ENCODE measurements around the gene FBN3. TPM values are rescaled to one million over a fixed set of nuclear protein-coding genes. Genes with fewer than 3 reads are reported as not detected.
"Not testable (repeated sequence)": the region's sequence is repeated elsewhere in the genome, so short reads cannot be mapped to it uniquely, and the experiment has no call there.

Gene FBN3
- polyA plus RNA-seq, 3 donors = 0.01 to 0.05 TPM; not detected in 1

DNA sequence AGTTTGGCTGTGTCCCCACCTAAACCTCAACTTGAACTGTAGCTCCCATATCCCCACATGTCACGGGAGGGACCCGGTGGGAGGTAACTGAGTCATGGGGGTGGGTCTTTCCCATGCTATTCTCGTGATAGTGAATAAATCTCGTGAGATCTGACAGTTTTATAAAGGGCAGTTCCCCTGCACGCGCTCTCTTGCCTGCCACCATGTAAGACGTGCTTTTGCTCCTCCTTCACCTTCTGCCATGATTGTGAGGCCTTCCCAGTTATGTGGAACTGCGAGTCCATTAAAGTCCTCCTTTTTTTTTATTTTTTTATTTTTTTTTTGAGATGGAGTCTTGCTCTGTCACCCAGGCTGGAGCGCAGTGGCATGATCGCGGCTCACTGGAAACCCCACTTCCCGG lies 47.5 kb downstream of the FBN3 start:
- H3K27ac ChIP-seq (ENCODE audit: low read depth, low read length) = not testable (repeated sequence)
- 81 to 84% (median 83%) methylated on average over 12 of the region's 12 CpGs for WGBS, 3 donors

DNA sequence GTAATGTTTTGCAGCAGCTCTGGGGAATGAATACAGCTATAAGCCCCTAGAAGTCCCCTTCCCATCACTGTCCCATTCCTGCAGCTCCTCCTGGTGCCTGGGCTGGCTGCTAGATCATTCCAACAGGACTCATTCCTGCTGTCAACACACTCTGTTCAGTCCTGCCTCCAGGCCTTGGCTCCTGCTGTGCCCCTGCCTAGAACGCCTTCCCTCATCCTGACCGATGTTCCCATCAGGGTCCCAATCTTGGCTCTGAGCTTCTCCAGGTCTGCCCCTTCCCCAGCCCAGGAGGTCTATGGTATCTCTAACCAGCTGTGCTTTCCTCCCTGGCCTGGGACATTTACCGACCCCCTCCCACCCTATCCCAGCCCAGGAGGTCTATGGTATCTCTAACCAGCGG lies 48.1 kb downstream of the FBN3 start:
- no peak overlapping the region for H3K27ac ChIP-seq (ENCODE audit: low read depth, low read length)
- 90 to 97% (median 96%) methylated on average over 4 of the region's 4 CpGs for WGBS, 3 donors

DNA sequence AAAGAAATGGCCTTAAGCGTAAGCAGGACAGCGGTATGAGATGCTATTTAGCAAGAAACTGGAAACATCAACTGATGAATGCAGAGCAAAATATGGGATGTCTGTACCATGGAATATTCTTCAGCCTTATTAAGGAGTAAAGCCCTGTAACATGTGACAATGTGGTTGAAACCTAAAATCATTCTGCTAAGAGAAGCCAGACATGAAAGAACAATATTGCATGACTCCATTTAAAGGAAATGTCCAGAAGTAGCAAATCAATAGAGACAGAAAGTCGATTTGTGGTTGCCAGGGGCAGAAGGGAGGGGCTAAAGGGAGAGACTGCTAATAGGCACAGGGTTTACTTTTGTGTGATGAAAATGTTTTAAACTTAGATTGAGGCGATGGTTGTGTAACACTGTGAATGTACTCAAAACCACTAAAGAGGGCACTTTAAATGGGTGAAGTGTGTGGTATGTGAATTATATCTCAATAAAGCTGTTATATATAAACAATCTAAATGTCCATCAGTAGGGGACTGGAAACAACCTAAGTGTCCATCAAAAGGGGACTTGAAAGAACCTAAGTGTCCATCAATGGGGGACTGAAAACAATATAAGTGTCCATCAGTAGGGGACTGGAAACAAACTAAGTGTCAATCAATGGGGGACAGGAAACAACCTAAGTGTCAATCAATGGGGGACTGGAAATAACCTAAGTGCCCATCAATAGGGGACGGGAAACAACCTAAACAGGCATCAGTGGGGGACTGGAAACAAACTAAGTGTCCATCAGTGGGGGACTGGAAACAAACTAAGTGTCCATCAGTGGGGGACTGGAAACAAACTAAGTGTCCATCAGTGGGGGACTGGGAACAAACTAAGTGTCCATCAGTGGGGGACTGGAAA lies 51.5 kb downstream of the FBN3 start:
- no peak overlapping the region for H3K27ac ChIP-seq (ENCODE audit: low read depth, low read length)
- WGBS, 3 donors = 78 to 89% (median 83%) methylated on average over 5 of the region's 5 CpGs

DNA sequence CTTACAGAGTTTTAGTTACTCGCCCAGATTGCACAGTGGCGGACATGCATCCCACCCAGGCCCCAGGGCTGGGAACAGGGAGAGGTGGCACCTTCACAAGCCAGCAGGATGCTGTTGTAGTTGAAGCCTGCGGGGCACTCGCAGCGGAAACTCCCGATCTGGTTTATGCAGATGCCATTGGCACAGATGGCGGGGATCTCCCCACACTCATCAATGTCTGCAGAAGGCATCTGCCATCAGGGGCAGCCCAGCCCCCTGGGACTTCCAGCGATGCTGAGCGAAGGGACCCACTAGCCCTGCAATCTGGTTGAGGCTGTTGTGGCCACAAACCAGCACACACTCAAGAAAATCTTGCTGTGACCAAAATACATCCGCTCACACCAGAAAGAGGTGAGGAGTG lies 52.2 kb downstream of the FBN3 start:
- H3K27ac ChIP-seq (ENCODE audit: low read depth, low read length) = no peak overlapping the region
- 92 to 94% (median 93%) methylated on average over 10 of the region's 10 CpGs for WGBS, 3 donors

DNA sequence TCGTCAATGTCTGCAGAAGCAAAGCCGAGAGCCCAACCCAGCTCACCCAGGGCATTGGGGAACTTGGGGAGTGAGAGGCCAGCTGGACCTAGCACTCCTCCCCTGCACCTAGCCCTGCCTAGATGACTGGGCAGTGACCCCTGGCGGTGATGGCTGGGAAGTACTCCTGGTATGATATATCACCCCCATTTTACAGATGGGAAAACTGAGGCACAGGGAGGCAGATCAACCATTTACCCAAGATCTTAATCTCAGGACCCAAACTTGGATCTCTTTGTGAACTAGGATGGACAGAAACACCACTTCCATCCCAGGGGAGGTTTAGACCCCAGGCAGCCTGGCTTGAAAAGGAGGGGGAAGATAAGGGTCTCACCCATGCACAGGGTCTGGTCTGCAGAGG lies 53.3 kb downstream of the FBN3 start:
- no peak overlapping the region for H3K27ac ChIP-seq (ENCODE audit: low read depth, low read length)
- 95 to 98% (median 97%) methylated on average over 3 of the region's 3 CpGs for WGBS, 3 donors

DNA sequence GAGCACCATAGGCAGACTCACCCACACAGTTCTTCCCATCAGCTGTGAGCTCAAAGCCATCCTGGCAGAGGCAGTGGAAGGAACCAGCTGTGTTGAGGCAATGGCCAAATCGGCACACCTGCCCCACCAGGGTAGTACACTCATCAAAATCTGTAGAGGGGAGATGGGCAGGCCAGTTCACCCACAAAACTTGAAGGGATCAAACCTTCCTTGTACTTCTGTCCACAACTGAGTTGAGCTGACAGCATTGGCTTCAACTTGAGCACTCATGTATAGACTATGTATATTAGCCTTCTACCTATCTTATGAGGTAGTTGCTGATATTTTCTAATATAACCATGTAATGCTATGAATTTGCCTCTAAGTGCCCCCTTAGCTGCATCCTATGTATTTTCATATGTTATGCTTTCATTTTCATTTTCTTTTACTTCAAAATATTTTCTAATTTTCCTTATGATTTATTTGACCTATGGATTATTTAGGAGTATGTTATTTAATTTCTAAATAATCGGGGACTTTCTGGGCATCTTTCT lies 54.0 kb downstream of the FBN3 start:
- H3K27ac ChIP-seq (ENCODE audit: low read depth, low read length) = no peak overlapping the region
- WGBS, 3 donors = 65 to 79% (median 65%) methylated on average over 2 of the region's 2 CpGs

DNA sequence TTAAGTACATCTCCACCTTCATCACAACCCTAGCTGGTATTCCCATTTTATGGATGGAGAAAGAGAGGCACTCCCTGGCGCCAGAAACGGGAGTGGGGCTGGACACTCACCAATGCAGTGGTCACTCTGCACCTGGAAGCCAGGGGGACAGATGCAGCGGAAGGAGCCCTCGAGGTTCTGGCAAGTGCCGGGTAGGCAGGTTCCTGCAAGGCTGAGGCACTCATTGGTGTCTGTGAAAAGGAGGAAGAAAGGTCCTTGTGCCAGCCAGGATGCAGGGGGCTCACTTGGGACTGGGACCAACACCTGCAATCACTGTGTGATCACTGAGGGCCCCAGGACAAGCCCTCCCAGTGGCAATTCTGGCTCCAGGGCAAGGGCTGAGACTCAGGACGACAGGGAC lies 55.1 kb downstream of the FBN3 start:
- H3K27ac ChIP-seq (ENCODE audit: low read depth, low read length) = no peak overlapping the region
- 84 to 89% (median 87%) methylated on average over 6 of the region's 6 CpGs for WGBS, 3 donors

DNA sequence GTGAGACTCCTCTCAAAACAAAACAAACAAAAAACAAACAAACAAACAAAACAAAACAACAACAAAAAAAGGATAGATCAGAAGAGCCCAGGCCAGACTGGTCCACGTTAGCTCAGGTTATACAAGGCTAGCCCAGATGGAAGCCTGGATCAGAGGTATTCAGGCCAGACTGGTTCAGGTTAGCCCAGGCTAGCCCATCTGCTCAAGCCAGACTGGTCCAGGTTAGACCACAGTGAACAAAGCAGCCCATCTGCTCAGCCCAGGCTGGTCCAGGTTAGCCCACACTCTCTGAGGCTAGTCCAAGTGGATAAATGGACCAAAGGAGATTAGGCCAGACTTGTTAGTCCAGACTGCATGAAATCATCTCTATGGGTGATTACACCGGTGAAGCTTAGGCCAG lies 55.7 kb downstream of the FBN3 start:
- 92 to 100% (median 97%) methylated on average over 2 of the region's 2 CpGs for WGBS, 3 donors
- H3K27ac ChIP-seq (ENCODE audit: low read depth, low read length) = no peak overlapping the region

DNA sequence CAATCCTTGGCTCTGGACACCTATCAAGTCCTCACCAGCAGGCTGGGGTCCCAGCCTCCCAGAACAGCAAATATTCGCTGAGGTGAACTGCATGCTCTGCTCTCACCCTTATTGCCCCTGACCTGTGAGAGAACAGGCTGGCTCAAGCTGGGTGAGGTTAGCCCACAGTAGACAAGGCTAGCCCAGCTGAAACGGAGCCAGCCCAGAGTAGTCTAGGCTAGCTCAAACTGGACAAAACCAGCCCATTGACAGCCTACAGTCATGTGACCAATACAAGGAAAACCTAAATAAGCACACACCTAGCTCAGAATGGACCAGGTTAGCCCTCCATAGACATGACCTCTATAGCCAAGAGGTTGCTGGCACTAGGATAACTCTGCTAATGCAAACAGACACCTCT lies 58.4 kb downstream of the FBN3 start:
- H3K27ac ChIP-seq (ENCODE audit: low read depth, low read length) = no peak overlapping the region
- WGBS, 3 donors = 84 to 95% (median 93%) methylated on average over 2 of the region's 2 CpGs

DNA sequence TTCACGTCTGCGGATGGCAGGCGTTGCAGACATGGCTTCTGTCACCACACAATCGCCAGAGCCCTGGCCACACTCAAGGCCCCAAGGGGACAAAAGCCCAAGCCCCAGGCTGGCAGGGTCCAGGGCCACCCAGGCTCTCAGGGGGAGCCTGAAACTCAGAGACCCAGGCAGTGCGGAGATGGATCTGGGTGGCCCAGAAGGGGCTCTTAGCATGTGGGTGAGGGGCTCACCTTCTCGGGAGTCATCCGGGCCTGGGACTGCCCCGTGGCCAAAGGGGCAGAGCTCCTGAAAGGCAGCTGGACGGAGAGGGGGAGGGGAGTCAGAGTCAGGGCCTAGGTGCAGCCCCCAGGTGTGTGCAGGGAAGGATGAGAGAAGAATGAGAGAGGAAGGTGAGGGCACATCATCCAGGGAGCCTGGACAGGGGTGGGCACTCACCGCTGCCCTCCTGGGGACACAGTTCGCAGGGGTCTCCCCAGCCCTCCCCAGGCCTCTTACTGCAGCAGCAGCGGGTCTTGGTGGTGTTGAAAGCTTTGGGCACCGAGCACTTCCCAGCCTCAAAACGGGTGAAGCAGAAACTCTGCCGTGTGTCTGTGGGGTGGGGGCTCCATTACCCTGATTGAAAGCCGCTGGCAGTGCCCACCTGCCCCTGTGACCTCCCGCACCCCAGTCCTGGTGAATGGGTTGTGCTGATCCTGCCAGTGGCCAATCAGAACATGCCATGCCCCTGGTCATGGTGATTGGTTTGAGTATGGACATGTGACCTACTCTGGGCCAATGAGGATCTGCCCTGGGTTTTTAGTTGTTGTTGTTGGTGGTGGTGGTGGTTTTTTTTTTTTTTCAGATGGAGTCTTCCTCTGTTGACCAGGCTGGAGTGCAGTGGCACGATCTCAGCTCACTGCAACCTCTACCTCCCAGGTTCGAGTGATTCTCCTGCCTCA lies 59.5 kb downstream of the FBN3 start:
- 82 to 86% (median 83%) methylated on average over 18 to 19 of the region's 19 CpGs for WGBS, 3 donors
- no peak overlapping the region for H3K27ac ChIP-seq (ENCODE audit: low read depth, low read length)

DNA sequence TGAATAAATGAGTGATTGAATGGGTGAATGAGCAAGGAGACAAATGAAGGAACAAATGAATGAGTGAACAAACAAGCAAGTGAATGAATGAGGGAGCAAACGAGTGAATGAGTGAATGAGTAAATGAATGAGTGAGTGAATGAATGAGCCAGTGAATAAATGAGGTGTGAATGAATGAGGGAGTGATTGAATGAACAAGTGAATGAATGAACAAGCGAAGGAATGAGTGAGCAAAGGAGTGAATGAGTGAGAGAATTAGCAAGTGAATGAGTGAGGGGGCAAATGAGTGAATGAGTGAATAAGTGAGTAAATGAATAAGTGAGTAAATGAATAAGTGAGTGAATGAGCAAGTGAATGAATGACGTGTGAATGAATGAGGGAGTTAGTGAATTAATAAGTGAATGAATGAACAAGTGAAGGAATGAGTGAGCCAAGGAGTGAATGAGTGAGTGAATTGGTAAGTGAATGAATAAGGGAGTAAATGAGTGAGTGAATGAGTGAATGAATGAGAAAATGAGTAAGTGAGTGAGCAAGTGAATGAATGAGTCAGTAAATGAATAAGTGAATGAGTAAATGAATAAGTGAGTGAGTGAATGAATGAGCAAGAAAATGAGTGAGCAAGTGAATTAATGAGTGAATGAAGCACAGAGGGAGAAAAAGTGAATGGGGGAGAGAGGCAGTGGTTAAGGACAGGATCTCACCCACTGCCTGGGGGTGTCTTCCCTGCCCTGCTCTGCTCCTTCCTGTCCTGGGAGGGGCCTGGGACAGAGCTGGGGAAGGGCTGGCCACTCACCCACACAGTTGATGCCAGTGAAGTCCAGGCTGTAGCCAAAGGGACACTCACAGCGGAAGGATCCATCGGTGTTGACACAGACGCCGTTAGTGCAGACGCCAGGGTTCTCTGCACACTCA lies 60.4 kb downstream of the FBN3 start:
- H3K27ac ChIP-seq (ENCODE audit: low read depth, low read length) = no peak overlapping the region
- 76 to 90% (median 84%) methylated on average over 8 of the region's 8 CpGs for WGBS, 3 donors

DNA sequence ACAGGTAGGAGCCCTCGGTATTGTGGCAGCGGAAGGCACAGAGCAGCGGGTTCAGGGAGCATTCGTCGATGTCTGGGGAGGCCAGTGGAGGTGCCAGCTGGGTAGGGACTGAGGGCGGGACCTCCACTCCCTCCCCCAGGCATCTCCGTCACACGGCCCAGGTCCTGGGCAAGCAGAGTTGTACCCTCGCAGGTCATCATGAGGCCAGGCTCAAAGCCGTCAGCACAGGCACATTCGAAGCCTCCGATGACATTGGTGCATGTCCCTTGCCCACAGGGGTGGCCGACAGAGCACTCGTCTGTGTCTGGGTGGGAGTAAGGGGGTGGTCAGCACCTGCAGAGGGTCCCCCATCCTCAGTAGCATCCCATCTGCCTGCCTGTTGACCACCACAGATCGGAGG lies 61.5 kb downstream of the FBN3 start:
- H3K27ac ChIP-seq (ENCODE audit: low read depth, low read length) = no peak overlapping the region
- WGBS, 3 donors = 94 to 96% (median 94%) methylated on average over 15 of the region's 15 CpGs

DNA sequence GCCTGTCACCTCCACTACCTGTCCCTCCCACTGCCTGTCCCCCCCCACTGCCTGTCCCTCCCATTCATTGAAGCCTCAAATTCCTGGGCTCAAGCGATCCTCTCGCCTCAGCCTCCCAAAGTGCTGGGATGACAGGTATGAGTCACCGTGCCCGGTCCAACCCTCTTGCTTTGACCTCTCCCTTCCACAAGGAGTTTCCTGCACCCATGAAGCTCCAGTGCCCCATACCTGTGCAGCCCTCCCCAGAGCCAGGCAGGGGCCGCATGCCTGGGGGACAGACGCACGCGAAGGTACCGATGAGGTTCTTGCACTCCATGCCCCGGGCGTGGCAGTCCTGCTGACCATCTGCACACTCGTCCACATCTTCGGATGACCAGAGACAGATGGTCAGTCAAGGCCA lies 62.5 kb downstream of the FBN3 start:
- H3K27ac ChIP-seq (ENCODE audit: low read depth, low read length) = no peak overlapping the region
- 94 to 95% (median 94%) methylated on average over 13 of the region's 13 CpGs for WGBS, 3 donors

DNA sequence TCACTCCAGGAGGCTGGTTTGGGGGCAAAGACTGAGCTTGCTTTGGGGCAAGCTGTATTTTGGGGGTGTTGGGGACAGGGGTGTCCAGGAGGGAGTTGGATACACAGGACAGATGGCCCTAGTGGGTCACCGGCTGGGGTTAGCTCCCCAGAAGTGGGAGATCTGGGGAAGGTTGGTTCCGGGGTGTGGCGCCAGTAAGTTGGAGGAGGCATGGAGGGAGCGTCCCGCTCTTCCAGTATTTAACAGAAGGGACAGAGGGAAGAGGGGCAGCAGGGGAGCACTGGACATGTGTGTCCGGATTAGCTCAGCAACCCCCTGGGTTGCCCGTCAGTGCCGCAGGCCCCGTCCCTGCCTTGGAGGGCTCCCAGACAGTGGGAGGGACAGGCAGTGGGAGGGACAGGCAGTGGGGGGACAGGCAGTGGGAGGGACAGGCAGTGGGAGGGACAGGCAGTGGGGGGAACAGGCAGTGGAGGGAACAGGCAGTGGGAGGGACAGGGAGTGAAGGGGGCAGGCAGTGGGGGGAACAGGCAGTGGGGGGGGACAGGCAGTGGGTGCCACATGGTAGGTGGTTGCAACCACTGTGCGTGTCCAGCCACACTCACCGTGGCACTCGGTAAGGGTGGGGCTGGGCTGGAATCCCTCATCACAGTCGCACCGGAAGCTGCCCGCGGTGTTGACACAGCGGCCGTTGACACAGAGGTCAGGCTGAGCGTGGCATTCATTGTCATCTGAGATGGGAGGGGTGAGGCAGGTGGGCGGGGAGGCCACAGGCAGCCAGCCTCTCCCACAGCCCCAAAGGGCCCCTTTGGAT lies 63.6 kb downstream of the FBN3 start:
- 57 to 60% (median 57%) methylated on average over 19 to 20 of the region's 20 CpGs for WGBS, 3 donors

DNA sequence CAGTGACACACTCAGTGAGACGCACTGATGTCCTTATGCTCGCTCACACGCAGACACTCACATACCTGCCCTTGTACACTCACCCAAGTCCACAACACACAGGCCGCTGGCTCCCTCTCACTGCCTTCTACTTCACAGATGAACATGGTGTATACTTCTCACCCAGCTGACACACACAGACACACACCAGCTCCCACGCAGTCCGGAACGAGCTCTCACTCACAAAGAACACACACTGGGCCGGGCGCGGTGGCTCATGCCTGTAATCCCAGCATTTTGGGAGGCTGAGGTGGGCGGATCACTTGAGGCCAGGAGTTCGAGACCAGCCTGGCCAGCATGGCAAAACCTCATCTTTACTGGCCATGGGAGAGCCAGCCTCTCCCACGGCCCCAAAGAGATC lies 65.2 kb downstream of the FBN3 start:
- 89 to 94% (median 90%) methylated on average over 13 of the region's 13 CpGs for WGBS, 3 donors
- no peak overlapping the region for H3K27ac ChIP-seq (ENCODE audit: low read depth, low read length)

More for the DNA sequence above, 63.6 kb downstream of the FBN3 start:
- no peak overlapping the region for H3K27ac ChIP-seq (ENCODE audit: low read depth, low read length)

DNA sequence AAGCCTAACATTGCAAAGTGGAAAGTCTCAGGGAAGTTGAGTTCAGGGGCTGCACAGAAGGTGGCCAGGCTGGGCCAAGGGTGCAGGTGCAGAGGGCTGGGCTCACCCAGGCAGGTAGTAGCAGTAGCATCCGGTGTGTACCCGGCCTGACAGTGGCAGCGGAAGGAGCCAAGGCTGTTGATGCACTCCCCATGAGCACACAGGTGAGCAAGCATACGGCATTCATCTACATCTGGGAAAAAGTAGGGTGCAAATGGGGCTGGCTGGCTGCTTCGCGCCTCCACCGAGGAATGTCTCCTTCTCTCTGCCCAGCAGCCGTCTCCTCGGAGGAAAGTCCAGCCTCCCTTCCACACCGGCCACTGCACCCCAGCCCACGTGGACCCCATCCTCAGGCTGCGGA lies 66.3 kb downstream of the FBN3 start:
- 85 to 93% (median 86%) methylated on average over 12 of the region's 12 CpGs for WGBS, 3 donors
- no peak overlapping the region for H3K27ac ChIP-seq (ENCODE audit: low read depth, low read length)

All from adipose tissue (tissue), 3 donors.